Measurements from ENCODE around the gene FAM200A.
"Not testable (repeated sequence)": the region's sequence is repeated elsewhere in the genome, so short reads cannot be mapped to it uniquely, and the experiment has no call there.

FAM200A gene

DNA sequence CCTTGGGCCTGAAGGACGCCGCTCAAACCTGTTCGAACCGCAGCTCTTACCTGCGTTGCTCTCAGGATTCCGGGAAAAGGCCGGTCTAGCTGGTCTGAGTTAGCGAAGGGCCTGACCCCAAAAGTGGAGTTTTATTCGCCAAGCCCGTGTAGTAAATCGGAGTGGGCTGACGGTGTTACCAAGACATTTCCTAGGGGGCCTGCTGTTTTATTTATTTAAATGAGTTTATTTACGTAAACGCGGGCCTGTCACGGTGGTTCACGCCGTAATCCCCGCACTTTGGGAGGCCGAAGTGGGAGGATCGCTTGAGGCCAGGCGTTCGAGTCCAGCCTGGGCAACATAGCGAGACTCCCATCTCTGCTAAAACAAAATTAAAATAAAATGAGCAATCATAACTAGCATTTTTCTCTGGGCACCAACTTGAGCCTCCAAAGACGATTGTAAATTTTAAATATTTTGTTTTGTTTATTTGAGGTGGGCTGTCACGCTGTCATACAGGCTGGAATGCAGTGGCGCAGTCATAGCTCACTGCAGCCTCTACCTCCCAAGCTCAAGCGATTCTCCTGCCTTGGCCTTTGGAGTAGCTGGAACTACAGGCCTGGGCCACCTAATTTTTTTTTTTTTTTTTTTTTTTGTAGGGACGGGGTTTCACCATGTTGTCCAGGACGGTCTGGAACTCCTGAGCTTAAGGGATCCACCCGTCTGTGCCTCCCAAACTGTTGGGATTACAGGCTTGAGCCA is 7.4 kb upstream of the FAM200A start:
- DNase-seq (ENCODE audit: low spot score) = no peak

DNA sequence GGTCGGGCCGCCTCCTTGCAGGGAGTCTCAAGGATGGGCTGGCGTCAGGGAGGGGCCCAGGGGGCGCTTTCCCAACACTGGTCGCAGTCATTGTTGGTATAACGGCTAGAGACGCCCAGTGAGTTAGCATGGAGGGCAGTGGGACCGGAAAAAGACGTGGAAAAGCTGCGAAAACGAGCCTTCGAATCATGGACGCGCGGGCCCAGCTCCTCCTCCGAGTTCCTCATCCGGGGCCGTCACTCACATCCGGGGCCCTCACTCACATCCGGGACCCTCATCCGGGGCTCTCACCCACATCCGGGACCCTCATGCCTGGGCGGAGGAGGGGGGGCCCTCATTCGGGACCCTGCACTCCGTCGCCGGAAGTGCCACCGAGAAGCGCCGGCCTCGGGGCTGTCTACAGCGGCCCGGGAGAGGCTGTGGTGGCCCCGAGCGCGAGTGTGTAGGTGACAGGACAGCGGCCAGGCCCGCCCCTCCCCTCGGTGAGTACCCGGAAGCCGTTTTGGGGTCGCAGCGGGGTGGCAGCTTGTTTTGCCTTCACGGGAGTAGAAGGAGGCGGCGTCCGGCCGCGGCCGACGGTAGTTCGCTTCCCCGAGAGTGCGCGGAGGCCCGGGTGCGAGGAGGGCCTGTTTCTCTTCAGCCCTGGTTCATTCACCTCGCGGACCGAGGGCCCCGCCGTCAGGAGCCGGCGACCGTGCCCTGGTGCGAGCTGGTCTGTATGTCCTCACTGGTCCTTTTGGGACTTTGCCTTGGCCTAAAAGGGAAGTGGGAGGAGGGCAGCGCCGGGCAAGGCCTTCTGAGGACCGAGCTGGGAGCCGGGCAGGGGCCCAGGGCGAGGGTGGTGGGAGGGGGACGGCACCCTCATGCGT is 6.6 kb upstream of the FAM200A start, which contains the start of gene ZNF655:
TSS of gene ZNF655 (plus strand) at position 337 of the 869 bp plus-strand sequence. CDS start 1,918 bp downstream, outside the sequence.
- peak; percentile 93 for DNase-seq (ENCODE audit: low spot score)

DNA sequence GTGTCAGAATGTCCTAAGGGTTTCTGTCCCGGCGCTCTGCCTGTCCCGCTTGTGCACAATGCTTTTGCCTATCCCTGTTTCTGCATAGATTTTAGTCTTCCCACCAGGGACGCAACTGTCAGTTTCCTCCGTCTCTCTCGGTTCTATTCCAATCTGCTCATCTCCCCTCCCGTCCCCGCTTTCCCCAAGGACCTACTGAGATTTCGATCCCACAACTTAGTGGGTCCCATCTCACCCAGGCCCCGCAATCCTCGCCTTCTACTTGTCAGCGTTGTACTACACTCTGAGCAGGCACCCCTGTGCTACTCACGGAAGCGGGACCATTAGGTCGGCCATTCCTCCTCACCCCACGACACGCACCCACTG is 6.0 kb upstream of the FAM200A start:
- no peak for DNase-seq (ENCODE audit: low spot score)

DNA sequence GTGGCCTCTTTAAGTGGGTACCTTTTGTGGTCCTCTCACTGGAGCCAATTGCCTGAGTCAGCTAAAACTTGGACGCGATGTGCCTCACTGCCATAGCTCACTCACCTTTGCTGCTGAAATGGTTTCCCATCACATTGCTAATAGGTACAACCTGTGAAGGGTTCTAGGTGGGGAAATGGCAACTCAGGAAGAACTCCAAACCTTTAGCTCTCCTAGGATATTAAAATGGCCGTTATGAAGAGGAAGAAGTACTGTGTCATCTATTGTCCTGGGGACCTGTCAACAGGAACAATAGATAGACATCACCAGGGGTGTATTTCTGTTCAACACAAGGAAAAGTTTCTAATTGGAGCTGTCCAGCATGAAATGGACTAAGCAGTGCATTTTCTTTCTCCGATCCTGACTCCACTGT is 5.3 kb upstream of the FAM200A start:
- DNase-seq (ENCODE audit: low spot score) = no peak

DNA sequence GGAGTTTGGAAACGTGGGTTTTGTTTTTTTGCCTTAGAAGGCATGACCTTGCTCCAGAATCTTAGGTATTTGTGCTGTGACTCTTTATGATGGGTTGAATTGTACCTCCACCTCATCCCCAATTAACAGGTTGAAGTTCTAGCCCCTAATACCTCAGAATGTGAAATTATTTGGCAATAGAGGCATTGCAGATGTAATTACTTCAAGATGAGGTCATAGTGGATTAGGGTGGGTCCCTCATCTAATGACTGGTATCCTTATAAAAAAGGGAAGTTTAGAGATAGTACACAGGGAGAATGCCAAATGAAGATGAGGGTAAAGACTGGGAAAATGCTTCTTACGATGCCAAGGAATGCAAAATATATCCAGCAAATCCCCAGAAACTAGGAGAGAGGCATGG is 3.0 kb upstream of the FAM200A start:
- no peak for DNase-seq (ENCODE audit: low spot score)

DNA sequence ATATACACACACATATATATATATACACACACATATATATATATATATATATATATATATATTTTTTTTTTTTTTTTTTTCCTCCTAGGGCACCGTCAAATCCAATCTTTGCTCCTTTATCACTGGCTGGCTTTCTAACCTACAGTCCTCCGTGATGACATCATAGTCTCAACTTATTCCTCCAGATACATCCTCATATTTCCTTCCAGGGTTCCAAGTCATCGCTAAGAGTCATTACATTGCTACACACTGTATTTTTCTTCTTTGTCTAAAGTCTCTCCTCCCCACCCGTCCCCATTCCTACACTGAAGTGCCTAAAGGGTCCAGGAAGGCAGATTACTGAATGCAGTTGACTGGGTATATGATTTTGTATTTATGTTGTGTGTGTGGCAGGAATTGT is 1.1 kb upstream of the FAM200A start:
- no peak for DNase-seq (ENCODE audit: low spot score)

DNA sequence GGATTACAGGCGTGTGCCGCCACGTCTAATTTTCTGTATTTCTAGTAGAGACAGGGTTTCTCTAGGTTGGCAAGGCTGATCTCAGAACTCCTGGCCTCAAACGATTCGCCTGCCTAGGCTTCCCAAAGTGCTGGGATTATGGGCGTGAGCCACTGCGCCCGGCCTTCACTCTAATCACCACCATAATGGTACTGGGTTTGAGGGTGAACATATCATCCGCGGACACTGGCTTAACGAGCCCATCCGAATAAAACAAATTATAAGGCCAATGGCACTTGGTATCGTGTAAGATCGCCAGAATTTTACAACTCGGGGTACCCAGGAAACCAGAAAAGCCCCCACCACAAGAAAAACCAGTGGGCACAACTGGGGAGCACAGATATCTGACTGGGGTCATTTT is 580 bp downstream of the FAM200A start:
- DNase-seq (ENCODE audit: low spot score) = no peak

DNA sequence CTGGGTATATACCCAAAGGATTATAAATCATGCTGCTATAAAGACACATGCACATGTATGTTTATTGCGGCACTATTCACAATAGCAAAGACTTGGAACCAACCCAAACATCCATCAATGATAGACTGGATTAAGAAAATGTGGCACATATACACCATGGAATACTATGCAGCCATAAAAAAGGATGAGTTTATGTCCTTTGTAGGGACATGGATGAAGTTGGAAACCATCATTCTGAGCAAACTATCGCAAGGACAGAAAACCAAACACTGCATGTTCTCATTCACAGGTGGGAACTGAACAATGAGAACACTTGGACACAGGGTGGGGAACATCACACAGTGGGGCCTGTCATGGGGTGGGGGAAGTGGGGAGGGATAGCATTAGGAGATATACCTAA is 2.4 kb downstream of the FAM200A start:
- DNase-seq (ENCODE audit: low spot score) = not testable (repeated sequence)

DNA sequence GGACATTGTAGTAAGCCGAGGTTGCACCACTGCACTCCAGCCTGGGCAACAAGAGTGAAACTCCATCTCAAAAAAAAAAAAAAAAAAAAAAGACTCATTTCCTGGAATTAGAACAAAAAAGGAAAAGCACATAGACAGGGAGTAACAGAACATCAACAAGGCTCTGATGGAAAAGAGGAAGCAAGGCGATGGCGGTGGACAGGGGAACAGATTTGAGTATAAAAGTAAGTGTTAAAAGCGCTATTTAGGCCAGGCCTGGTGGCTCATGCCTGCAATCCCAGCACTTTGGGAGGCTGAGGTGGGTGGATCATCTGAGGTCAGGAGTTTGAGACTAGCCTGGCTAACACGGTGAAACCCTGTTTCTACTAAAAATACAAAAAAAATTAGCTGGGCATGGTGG is 6.6 kb downstream of the FAM200A start:
- not testable (repeated sequence) for DNase-seq (ENCODE audit: low spot score)

DNA sequence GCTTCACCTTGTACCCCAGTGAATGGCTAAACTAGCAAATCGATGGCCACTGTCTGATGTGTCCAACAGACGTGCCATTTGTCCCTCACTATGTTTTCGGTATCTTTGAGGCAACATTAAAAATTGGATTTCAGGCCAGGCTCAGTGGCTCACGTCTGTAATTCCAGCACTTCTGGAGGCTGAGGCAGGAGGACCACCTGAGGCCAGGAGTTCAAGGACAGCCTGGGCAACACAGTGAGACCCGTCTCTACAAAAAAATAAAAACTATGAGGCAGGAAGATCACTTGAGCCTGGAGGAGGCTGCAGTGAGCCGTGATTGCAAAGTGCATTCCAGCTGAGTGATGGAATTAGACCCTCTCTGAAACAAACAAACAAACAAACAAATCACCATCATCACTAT is 8.0 kb downstream of the FAM200A start:
- DNase-seq (ENCODE audit: low spot score) = no peak

DNA sequence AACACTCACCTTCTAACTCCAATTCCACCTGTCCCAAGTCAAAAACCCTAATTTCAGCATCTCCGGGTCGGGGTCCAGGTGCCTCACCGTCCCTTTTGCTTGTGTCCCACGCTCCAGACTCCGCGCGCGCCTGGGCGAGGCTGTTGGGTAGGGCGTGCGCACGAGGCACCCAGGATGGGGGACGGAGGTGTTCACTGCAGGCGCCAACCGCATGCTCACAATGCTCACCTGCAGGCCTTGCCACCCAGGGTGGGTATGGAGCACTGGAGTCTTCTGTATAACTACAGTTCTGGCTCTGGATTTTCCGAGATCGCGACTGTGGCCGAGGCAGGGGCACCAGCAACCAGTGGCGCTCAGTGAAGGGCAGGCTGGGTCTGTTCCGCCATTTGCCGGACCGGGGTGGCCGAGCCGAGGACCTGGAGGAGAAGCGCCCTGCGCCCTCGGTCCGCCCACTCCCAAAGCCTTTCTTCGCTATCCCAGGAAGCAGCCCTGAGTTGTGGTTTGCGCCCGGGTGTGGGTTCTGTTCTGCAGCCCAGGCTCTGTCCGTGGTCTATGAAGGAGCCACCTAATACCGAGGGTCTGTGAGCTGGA is 8.7 kb downstream of the FAM200A start:
- DNase-seq (ENCODE audit: low spot score) = no peak

DNA sequence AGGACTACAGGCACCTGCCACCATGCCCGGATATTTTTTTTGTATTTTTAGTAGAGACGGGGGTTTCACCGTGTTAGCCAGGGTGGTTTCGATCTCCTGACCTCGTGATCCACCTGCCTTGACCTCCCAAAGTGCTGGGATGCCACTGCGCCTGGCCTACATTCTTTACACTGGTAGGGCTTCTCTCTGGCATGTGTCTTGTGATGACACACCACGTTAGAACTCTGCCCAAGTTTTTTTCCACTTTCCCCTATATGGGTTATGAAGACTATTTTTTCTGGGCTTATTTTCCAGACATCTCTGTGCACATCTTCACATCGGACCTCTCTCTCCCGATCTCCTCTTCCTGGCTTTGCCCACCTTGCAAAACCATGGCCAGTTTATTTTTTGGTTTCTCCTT is 10.7 kb downstream of the FAM200A start:
- no peak for DNase-seq (ENCODE audit: low spot score)

DNA sequence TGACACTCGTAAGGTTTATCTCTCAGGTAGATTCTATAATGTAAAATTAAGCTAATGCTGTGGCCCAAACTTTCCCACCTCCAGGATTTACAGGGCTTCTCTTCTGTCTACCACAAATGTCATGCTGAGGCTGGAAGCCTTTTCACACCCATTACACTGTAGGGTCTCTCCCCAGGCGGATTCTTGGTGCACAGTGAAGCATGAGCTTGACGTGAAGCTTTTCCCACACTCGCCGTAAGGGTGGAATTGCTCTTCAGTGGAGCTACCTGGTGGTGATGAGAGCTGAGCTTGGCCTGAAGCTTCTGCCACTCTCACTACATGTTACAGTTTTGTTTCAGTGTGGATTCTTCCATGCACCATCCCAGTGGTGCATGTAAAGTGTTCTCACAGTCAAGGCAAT is 11.4 kb downstream of the FAM200A start:
- DNase-seq (ENCODE audit: low spot score) = no peak

DNA sequence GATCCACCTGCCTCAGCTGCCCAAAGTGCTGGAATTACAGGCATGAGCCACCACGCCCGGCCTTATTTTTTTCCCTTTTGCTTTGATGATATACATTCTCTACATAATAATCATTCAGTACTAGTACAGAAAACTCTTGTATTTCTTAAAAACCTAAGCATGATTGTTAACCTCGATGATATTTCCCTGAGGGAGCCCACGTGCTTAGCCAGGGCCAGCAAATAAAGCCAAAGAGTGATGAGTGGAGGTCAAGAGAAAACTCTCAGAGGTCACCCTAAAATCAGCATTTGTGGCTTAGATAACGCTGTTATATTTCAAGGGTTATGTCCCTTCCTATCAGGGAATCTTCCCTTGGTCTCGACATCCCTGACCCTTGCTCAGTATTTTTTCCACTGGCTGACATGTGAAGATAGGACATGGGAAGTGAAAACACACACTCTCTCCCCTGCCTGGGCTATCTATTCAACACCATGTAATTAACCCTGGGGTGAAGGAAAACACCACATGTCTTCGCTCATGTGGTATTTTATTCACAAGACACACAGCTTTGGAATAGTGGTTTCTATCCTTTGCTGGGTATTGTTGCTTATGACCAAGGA is 12.6 kb downstream of the FAM200A start:
- DNase-seq (ENCODE audit: low spot score) = no peak

DNA sequence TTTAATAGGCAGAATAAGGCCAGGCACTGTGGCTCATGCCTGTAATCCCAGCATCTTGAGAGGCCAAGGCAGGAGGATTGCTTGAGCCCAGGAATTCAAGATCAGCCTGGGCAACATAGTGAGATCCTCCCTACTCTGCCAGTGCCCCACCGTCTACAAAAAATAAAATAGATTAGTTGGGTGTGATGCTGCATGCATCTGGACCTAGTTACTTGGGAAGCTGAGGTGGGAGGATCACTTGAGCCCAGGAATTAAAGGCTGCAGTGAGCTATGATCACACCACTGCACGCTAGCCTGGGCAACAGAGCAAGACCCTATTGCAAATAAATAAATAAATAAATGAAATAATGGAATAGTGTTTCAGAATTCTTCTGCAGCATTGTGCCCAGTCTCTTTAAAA is 16.2 kb downstream of the FAM200A start:
- DNase-seq (ENCODE audit: low spot score) = no peak

DNA sequence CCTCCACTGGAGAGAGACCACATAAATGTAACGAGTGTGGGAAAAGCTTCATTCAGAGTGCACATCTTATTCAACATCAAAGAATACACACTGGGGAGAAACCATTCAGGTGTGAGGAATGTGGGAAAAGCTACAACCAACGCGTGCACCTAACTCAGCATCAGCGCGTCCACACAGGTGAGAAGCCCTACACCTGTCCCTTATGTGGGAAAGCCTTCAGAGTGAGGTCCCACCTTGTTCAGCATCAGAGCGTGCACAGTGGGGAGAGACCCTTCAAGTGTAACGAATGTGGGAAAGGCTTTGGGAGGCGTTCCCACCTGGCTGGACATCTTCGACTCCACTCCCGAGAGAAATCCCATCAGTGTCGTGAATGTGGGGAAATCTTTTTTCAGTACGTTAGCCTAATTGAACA is 20.6 kb downstream of the FAM200A start:
- no peak for DNase-seq (ENCODE audit: low spot score)

DNA sequence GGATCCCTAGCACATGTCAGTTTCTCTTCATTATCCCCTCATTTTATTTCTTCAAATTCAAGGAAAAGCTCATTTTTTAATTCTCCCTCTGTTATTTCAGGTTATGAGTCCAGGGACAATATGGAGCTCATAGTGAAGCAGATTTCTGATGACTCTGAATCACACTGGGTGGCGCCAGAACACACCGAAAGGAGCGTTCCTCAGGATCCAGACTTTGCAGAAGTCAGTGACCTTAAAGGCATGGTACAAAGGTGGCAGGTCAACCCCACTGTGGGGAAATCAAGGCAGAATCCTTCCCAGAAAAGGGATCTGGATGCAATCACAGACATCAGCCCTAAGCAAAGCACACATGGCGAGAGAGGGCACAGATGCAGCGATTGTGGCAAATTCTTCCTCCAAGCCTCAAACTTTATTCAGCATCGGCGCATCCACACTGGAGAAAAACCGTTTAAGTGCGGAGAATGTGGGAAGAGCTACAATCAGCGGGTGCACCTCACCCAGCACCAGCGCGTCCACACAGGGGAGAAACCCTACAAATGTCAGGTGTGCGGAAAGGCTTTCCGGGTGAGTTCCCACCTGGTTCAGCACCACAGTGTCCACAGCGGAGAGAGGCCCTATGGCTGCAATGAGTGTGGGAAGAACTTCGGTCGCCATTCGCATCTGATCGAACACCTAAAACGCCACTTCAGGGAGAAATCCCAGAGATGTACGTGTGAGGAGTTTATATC is 26.0 kb downstream of the FAM200A start:
- no peak for DNase-seq (ENCODE audit: low spot score)

DNA sequence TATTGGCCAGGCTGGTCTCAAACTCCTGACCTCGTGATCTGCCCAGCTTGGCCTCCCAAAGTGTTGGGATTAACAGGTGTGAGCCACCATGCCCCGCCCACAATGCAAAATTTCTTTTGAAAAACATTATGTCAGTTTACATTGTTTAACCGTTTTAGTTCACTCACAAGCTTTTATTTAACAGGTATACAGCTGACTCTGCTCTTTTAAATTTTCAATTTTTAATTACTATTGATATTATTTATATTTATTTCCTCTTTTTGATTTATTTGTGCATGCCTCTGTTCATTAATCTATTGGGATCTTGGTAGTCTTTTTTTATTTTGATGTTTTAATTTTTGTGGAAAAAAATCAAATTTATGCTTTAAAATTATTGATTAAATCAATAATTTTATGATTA is 30.5 kb downstream of the FAM200A start:
- DNase-seq (ENCODE audit: low spot score) = no peak

DNA sequence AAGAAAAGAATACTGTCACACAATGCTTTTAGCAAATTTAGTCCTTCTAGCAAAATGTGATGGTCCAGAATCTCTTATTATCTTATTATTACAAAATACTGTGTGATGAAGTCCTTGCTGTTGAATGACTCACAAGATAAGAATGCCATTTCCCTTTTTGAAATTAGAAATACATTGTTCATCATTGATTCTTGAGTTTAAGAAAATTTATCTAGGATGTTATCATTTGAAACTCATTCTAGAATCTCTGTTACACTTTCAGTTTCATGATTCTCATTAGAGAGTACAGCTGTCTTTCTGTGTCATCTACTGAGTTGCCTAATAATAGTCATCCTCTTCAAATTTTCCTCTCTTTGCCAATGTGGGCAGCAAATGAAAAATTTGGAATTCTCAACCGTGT is 37.9 kb downstream of the FAM200A start:
- no peak for DNase-seq (ENCODE audit: low spot score)

DNA sequence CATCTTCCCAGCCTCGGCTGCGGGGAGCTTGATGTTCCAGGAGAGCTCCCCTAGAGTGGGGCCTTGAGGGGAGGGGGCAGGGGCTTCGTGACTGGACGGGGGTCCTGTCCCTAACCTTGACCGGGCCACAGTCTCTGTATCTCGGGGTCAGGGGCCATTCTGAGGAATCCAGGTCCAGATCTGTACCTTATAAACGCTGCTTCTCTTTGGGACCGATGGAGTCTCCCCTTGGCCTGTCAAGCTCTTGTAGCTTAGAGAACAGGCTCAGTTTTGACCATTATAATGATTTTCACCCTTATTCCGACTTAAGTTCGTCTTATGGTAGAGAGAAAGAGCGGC is 46.6 kb downstream of the FAM200A start:
- no peak for DNase-seq (ENCODE audit: low spot score)

DNA sequence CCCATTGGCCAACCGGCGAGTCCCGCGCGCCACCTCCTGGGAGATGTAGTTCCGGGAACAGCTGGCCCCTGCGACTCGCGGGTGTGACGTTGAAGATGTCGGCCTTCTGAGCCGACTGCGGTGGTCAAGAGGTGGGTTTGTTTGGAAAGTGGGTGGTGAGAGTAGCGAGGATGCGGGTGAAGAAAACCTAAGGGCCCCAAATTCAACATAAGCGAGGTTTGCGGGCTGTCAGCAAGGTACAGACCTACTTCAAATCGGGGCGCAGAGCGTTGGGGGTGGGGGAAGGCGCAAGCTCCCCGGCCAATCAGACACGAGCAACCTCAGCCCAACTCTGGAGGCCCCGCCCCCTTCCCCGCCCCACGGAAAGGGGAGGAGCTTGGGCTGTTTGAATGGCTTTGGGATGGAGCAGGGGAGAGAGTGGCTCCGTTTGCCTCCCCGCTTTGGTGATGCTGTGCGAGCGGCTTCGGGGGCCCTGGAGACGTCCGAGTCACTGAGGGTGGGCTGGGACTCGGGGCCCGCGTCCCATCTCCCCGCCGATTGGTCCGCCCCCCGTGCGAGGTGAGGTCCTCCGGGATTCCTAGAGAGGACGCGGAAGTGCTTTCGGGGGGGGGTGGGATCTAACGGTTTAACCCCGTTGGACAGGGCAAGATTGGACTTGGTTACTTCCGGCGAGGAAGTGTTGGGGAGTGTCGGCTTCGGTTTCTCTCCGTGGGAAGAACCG is 47.2 kb downstream of the FAM200A start, which contains the start of gene ZKSCAN5:
TSS of gene ZKSCAN5 (plus strand) at position 60 of the 721 bp plus-strand sequence. CDS start 1,383 bp downstream, outside the sequence.
- DNase-seq (ENCODE audit: low spot score) = peak; percentile 88

Data from HuH-7.5 (cell line).